ENCODE data around the gene SIPA1L3.
"Not testable (repeated sequence)": the region's sequence is repeated elsewhere in the genome, so short reads cannot be mapped to it uniquely, and the experiment has no call there.

SIPA1L3 gene, protein sequence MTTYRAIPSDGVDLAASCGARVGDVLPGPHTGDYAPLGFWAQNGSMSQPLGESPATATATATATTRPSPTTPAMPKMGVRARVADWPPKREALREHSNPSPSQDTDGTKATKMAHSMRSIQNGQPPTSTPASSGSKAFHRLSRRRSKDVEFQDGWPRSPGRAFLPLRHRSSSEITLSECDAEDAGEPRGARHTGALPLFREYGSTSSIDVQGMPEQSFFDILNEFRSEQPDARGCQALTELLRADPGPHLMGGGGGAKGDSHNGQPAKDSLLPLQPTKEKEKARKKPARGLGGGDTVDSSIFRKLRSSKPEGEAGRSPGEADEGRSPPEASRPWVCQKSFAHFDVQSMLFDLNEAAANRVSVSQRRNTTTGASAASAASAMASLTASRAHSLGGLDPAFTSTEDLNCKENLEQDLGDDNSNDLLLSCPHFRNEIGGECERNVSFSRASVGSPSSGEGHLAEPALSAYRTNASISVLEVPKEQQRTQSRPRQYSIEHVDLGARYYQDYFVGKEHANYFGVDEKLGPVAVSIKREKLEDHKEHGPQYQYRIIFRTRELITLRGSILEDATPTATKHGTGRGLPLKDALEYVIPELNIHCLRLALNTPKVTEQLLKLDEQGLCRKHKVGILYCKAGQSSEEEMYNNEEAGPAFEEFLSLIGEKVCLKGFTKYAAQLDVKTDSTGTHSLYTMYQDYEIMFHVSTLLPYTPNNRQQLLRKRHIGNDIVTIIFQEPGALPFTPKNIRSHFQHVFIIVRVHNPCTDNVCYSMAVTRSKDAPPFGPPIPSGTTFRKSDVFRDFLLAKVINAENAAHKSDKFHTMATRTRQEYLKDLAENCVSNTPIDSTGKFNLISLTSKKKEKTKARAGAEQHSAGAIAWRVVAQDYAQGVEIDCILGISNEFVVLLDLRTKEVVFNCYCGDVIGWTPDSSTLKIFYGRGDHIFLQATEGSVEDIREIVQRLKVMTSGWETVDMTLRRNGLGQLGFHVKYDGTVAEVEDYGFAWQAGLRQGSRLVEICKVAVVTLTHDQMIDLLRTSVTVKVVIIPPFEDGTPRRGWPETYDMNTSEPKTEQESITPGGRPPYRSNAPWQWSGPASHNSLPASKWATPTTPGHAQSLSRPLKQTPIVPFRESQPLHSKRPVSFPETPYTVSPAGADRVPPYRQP (N-terminal part only)

GRCh38 chr19:37906869-37907734, at the start of gene SIPA1L3:
Gene SIPA1L3 (plus strand): TSS chr19:37907208. CDS start chr19:38081566, 174,358 bp downstream.
- peak; percentile 97 for DNase-seq

GRCh38 chr19:37864501-37864900, 42.5 kb upstream of the SIPA1L3 start:
- no peak for DNase-seq

DNA sequence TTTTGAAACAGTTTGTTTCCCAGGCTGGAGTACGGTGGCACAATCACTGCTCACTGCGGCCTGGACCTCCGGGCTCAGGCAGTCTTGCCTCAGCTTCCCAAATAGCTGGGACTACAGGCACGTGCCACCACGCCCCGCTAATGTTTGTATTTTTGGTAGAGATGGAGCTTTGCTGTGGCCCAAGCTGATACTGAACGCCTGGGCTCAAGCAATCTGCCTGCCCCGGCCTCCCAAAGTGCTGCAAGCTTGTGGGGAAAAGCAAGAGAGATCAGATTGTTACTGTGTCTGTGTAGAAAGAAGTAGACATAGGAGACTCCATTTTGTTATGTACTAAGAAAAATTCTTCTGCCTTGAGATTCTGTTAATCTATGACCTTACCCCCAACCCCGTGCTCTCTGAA, 41.1 kb upstream of the SIPA1L3 start:
- not testable (repeated sequence) for DNase-seq

DNA sequence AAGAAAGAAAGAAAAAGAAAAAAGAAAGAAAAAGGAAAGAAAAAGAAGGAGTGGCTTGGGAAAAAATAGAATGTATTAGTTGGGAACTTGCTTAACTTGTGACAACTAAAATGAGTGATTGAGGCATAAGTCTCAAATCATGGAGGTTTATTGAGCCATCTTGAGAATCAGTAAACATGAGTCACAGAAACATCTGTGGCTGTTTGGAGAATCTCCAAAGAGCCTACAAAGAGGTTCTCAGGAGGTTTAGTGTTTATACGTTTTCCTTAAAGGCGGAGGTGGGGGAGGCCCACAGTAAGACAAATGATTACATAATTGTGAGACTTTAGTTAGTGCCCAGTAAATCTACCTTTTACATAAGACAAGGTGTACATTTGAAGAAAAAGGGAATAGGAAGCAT, 39.2 kb upstream of the SIPA1L3 start:
- DNase-seq, result no peak

DNA sequence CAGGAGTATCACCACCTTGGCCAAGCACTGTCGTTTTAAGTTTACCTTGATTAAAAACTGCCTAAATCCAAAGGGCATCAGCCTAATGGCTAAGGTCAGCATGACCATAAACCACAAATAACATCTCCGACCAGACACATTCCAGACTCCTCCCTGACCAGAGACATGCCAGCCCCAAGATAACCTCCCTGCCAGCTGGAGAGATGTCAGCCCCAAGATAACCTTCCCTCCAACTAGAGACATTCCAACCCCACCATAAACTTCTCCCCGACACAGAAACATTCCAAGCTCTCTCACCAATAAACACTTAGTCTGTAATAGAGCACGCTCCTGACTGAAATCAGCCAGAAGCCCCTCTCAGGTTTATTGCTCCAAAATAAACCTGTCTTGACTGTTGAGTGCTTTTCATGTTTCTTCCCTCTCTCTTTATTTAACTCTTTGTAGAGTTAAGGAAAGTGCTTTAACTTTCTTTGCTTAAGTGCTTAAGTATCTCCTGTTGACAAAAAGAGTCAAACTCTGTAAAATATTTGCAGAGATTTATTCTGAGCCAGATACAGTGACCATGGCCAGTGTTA, 37.2 kb upstream of the SIPA1L3 start:
- no peak for DNase-seq

GRCh38 chr19:37872383-37872782, 34.6 kb upstream of the SIPA1L3 start:
- DNase-seq, result no peak

- DNase-seq, result no peak
Observed at GRCh38 chr19:37874784-37875183, 32.2 kb upstream of the SIPA1L3 start.

DNA sequence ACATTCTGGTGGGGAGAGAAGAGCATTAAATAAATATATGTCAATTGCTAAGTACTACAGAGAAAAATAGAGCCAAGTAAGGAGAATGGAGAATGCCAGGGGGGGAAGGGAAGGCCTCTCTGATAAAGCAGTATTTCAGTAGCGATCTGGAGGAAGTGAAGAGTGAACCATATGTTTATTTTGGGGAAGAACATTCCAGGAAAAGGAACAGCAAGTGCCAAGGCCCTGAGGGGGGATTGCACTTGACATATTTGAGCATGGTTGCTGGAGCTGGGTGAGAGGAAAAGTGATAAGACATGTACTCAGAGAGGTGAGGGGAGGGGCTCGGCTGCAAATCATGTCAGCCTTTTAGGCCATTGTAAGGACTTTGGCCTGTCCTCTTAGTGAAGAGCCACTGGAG, 31.0 kb upstream of the SIPA1L3 start:
- no peak for DNase-seq

DNA sequence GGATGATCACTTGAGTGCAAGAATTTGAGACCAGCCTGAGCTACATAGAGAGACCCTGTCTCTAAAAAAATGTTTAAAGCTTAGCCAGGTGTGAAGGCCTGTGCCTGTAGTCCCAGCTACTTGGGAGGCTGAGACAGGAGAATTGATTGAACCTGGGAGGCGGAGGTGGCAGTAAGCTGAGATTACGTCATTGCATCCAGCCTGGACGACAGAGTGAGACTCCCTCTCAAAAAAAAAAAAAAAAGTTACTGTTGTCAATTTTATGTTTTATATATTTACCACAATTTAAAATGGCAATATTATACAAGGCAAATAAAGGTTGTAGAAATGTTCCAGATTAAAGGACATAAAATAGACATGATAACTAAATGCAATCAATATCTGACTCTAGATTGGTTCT, 29.9 kb upstream of the SIPA1L3 start:
- no peak for DNase-seq

DNA sequence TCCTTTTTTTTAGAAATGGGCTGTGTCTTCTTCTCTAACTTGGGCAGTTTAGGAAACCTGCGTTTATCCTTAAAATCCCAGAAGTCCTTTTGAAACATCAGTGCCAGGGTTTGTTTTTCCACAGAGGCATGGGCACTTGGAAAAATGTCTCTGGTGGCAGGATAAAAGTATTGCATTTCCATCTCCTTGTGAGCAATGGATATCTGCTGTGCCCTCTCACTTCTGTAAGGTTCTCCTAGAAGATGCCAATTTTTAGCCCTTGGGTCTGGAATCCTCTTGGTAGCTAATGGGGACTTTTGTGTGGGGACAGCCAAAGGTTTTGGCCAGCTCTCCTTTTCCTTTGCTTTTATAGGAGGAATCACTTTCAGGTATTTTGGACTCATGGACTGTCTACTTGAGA, 21.6 kb upstream of the SIPA1L3 start:
- no peak for DNase-seq

- no peak for DNase-seq
Observed at GRCh38 chr19:37886571-37886970, 20.4 kb upstream of the SIPA1L3 start.

DNA sequence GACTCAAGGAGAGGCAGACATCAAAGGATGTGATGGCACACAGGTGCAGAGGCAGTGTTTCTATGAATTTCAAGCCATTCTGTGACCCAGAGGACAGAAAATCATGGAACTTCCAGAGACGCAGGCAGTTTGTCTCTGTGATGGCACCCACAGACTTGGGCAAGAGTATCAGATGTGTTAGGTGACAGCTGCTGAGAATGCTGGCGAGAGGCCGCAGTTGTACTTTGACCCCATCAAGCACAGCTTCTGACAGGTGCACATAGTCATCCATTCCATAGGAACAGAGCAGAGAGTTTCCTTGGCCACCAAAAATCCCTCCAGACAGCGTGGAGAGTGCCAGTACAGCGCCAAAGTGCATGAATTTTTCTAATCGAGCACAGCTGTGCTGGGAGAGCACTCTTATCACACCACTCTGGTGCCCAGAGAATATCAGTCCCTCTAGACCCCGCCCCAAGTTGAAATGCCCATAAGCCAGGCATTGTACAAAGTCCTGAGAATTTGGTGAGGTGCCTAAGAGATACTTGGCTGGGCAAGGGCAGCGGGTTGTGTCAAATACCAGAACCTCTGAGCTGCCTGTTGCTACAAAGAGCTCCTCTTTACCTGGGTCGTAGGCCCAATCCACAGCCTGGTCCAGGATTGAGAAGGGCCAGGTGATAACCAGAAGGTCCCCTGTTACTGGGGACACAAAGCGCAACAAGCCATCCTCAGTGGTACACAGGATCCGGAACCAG, 13.0 kb upstream of the SIPA1L3 start:
- no peak for DNase-seq

- no peak for DNase-seq
Observed at GRCh38 chr19:37896180-37896579, 10.8 kb upstream of the SIPA1L3 start.

DNA sequence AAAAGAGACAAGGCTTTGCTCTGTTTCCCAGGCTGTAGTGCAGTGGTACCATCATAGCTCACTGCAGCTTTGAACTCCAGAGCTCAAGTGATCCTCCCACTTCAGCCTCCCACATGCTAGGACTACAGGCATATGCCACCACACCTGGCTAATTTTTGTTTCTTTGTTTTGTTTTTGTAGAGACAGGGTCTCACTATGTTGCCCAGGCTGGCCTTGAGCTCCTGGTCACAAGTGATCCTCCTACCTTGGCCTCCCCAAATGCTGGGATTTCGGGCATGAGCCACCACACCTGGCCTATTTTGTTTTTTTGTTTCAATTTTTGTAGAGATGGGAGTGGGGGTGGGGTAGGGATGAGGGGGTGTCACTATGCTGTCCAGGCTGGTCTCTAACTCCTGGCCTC, 7.6 kb upstream of the SIPA1L3 start:
- no peak for DNase-seq

GRCh38 chr19:37899966-37900365, 7.0 kb upstream of the SIPA1L3 start:
- DNase-seq, result peak; percentile 15

DNA sequence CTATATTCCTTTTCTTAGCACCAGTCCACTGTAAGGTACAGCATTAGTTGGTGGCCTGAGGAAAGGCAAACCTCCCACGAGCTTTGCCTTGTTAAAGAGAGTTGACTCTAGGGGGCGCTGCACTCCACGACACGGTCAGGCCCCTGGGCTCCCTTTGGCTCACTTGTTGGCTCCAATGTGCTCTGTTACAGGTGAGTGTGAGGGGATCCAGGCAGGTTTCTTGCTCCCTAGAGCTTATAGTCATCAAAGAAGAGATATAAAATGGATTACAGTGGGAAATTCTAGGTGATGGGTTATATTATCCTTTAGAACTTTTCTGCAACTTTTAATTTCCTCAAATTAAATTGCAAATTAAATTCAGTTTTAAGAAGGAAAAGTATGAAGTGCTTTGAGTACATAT, 4.3 kb upstream of the SIPA1L3 start:
- peak; percentile 88 for DNase-seq

DNA sequence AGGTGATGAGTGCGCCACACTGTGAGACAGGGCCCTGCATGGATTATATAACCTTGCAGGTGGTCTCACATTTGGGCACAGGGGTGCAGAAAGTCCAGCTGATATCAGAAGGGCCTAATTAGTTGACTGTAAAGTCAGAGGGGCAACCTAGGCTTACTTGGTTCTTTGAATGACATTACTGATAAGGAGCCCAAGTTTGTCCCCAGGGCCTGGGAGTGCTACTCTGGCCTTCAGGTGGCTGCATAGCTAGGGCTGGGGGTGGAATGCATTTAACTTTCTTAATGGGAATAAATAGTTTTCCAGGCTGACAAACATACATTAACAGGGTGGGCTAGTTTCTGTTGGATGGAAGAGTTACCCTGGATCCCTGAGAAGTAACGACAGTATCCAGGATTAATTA, 3.9 kb upstream of the SIPA1L3 start:
- DNase-seq, result no peak

GRCh38 chr19:37905946-37906868, 801 bp upstream of the SIPA1L3 start, which contains the start of gene WDR87:
Gene WDR87 (minus strand): TSS chr19:37906594. CDS start chr19:37898239, 8,355 bp downstream.
- DNase-seq, result no peak

- peak; percentile 12 for DNase-seq
Observed at GRCh38 chr19:37907735-37908455, 887 bp downstream of the SIPA1L3 start.

Data from suppressor macrophage treated with lipopolysaccharide for 4 hours (primary cell).